IMR-90 (cell line): ENCODE data around the gene TNNT1. TPM values are rescaled to one million over a fixed set of nuclear protein-coding genes. Genes with fewer than 3 reads are reported as not detected.

Source experiments
- ATAC-seq: fragments of 200-7000 bp; cut with Tn5 transposase; 2 replicates; pipeline ENCODE4 v1.9.1; 2020; ENCODE audit warnings: low read depth, mild to moderate bottlenecking, moderate library complexity
- BruUV-seq: library from RNA; stranded (reverse); fragments of 400-500 nt; replicated peaks from 2 replicates; lab custom pipeline; 2021; lab: Mats Ljungman, UMichigan
- CTCF ChIA-PET: fragments of 300-600 bp; formaldehyde crosslinking; extraction: SDS; loops from one replicate; lab custom pipeline; 2021; ENCODE audit warnings: antibody characterized with exemption; lab: Yijun Ruan, JAX
- POLR2A ChIA-PET: fragments of 300-600 bp; sonication (Branson Sonifier 250); formaldehyde crosslinking; loops from one replicate; lab custom pipeline; 2022; ENCODE audit warnings: antibody characterized with exemption; ENCODE audit not compliant: unreplicated experiment; lab: Charles Lee
- DNase-seq: peaks from one replicate; pipeline ENCODE4 v3.0.0; 2013
- H2AFZ ChIP-seq: replicated peaks from 2 replicates; pipeline ENCODE3; 2013; ENCODE audit warnings: low read length, mild to moderate bottlenecking; ENCODE audit not compliant: poor library complexity
- H2AK5ac ChIP-seq: 2 replicates; pipeline ENCODE4 v1.6.1; 2013; ENCODE audit warnings: low read depth, low read length, inconsistent platforms
- H2AK9ac ChIP-seq: replicated peaks from 2 replicates; pipeline ENCODE3; 2013; ENCODE audit warnings: mild to moderate bottlenecking, low read depth, low read length, moderate library complexity; ENCODE audit not compliant: poor library complexity
- H2BK120ac ChIP-seq: 2 replicates; pipeline ENCODE4 v1.6.1; 2013; ENCODE audit warnings: low read depth, low read length, inconsistent platforms
- H2BK15ac ChIP-seq: 3 replicates; pipeline ENCODE4 v1.6.1; 2013; ENCODE audit warnings: low read depth, low read length, inconsistent platforms
- H2BK20ac ChIP-seq: 2 replicates; pipeline ENCODE4 v1.6.1; 2013; ENCODE audit warnings: low read depth, mild to moderate bottlenecking, inconsistent platforms, low read length, moderate library complexity
- H2BK5ac ChIP-seq: 2 replicates; pipeline ENCODE4 v1.6.1; 2013; ENCODE audit warnings: mild to moderate bottlenecking, low read depth, low read length, inconsistent platforms; ENCODE audit not compliant: poor library complexity, severe bottlenecking
- H3K14ac ChIP-seq: replicated peaks from 2 replicates; pipeline ENCODE4 v1.6.1; 2013; ENCODE audit warnings: low read depth, low read length, inconsistent platforms
- H3K18ac ChIP-seq: 2 replicates; pipeline ENCODE4 v1.6.1; 2013; ENCODE audit warnings: low read depth, low read length, control low read depth
- H3K23ac ChIP-seq: 2 replicates; pipeline ENCODE4 v1.6.1; 2013; ENCODE audit warnings: low read depth, low read length, inconsistent platforms
- H3K27ac ChIP-seq: 2 replicates; pipeline ENCODE4 v1.5.1; 2013; ENCODE audit warnings: mild to moderate bottlenecking, control low read depth, low read length; ENCODE audit not compliant: insufficient read depth
- H3K27me3 ChIP-seq: 2 replicates; pipeline ENCODE4 v1.6.1; 2013; ENCODE audit warnings: low read length; ENCODE audit not compliant: control insufficient read depth, insufficient read depth
- H3K36me3 ChIP-seq: 2 replicates; pipeline ENCODE4 v1.6.1; 2013; ENCODE audit warnings: low read length, mixed read lengths; ENCODE audit not compliant: control insufficient read depth, insufficient read depth
- H3K4ac ChIP-seq: 2 replicates; pipeline ENCODE4 v1.6.1; 2013; ENCODE audit warnings: low read depth, low read length, inconsistent platforms
- H3K4me1 ChIP-seq: 2 replicates; pipeline ENCODE4 v1.6.1; 2013; ENCODE audit warnings: low read length, mixed read lengths; ENCODE audit not compliant: control insufficient read depth, insufficient read depth
- H3K4me2 ChIP-seq: 2 replicates; pipeline ENCODE4 v1.6.1; 2013; ENCODE audit warnings: low read depth, mild to moderate bottlenecking, control low read depth, low read length, moderate library complexity
- H3K4me3 ChIP-seq: 2 replicates; pipeline ENCODE4 v1.5.1; 2013; ENCODE audit warnings: low read depth, mild to moderate bottlenecking, control low read depth, low read length, moderate library complexity; ENCODE audit not compliant: insufficient read depth
- H3K56ac ChIP-seq: 2 replicates; pipeline ENCODE4 v1.6.1; 2013; ENCODE audit warnings: low read length, inconsistent platforms; ENCODE audit not compliant: insufficient read depth; ENCODE audit errors: extremely low read depth
- H3K79me1 ChIP-seq, 2 experiments: 2 replicates each; pipeline ENCODE4 v1.6.1; 2013; ENCODE audit warnings: low read length in 2 of 2, inconsistent platforms in 1 of 2, low read depth in 1 of 2
- H3K9ac ChIP-seq: 2 replicates; pipeline ENCODE4 v1.6.1; 2013; ENCODE audit warnings: low read depth, low read length, control low read depth
- H3K9me1 ChIP-seq: 2 replicates; pipeline ENCODE4 v1.6.1; 2013; ENCODE audit warnings: low read length, inconsistent platforms; ENCODE audit not compliant: insufficient read depth
- H3K9me3 ChIP-seq: 2 replicates; pipeline ENCODE4 v1.6.1; 2013; ENCODE audit warnings: low read length; ENCODE audit not compliant: control insufficient read depth, insufficient read depth
- H4K20me1 ChIP-seq: 2 replicates; pipeline ENCODE4 v1.6.1; 2013; ENCODE audit warnings: low read length, inconsistent platforms; ENCODE audit not compliant: insufficient read depth
- H4K5ac ChIP-seq: 2 replicates; pipeline ENCODE4 v1.6.1; 2013; ENCODE audit warnings: mild to moderate bottlenecking, low read depth, low read length, control low read depth
- H4K8ac ChIP-seq, 2 experiments: 2 replicates each; pipeline ENCODE4 v1.6.1; 2013; ENCODE audit warnings: low read depth in 2 of 2, low read length in 2 of 2, control low read depth in 1 of 2, inconsistent platforms in 1 of 2
- H4K91ac ChIP-seq: 2 replicates; pipeline ENCODE4 v1.6.1; 2013; ENCODE audit warnings: low read depth, low read length, inconsistent platforms; ENCODE audit not compliant: insufficient read depth
- BHLHE40 ChIP-seq: fragments of 150-350 bp; IDR thresholded peaks from 2 replicates; pipeline ENCODE4 v1.6.1; 2016; ENCODE audit warnings: mild to moderate bottlenecking, low read depth, low read length
- CEBPB ChIP-seq: IDR thresholded peaks from 2 replicates; pipeline ENCODE4 v1.6.1; 2012; ENCODE audit warnings: low read depth, low read length, improper control_type of control experiment
- CHD1 ChIP-seq: IDR thresholded peaks from 2 replicates; pipeline ENCODE4 v1.6.1; 2012; ENCODE audit warnings: low read depth, low read length, improper control_type of control experiment
- CTCF ChIP-seq: conservative IDR thresholded peaks from 2 replicates; pipeline ENCODE4 v1.5.1; 2012; ENCODE audit warnings: mild to moderate bottlenecking, low read depth, low read length, improper control_type of control experiment
- ELK1 ChIP-seq: fragments of 150-350 bp; IDR thresholded peaks from 2 replicates; pipeline ENCODE4 v1.6.1; 2016; ENCODE audit warnings: low read depth, mild to moderate bottlenecking, low read length, moderate library complexity, borderline replicate concordance
- FOS ChIP-seq: fragments of 150-350 bp; IDR thresholded peaks from 2 replicates; pipeline ENCODE4 v1.6.1; 2016; ENCODE audit warnings: low read depth, low read length
- MAFK ChIP-seq: IDR thresholded peaks from 2 replicates; pipeline ENCODE4 v1.6.1; 2012; ENCODE audit warnings: low read depth, low read length, improper control_type of control experiment
- MAZ ChIP-seq: IDR thresholded peaks from 2 replicates; pipeline ENCODE4 v1.6.1; 2012; ENCODE audit warnings: low read depth, mild to moderate bottlenecking, low read length, improper control_type of control experiment, moderate library complexity, borderline replicate concordance
- MXI1 ChIP-seq: IDR thresholded peaks from 2 replicates; pipeline ENCODE4 v1.6.1; 2012; ENCODE audit warnings: low read depth, mild to moderate bottlenecking, low read length, moderate library complexity, borderline replicate concordance
- NFE2L2 ChIP-seq: fragments of 150-350 bp; IDR thresholded peaks from 2 replicates; pipeline ENCODE4 v1.6.1; 2016; ENCODE audit warnings: low read depth, mild to moderate bottlenecking, low read length
- POLR2A ChIP-seq: IDR thresholded peaks from 2 replicates; pipeline ENCODE4 v1.6.1; 2012; ENCODE audit warnings: mild to moderate bottlenecking, low read depth, low read length
- RAD21 ChIP-seq: IDR thresholded peaks from 2 replicates; pipeline ENCODE4 v1.6.1; 2012; ENCODE audit warnings: low read length, improper control_type of control experiment
- RCOR1 ChIP-seq: IDR thresholded peaks from 2 replicates; pipeline ENCODE4 v1.6.1; 2012; ENCODE audit warnings: mild to moderate bottlenecking, low read length, improper control_type of control experiment; ENCODE audit not compliant: insufficient replicate concordance
- RFX5 ChIP-seq: IDR thresholded peaks from 2 replicates; pipeline ENCODE4 v1.8.0; 2012; ENCODE audit warnings: low read depth, mild to moderate bottlenecking, low read length, moderate library complexity
- SMC3 ChIP-seq: fragments of 150-350 bp; IDR thresholded peaks from 2 replicates; pipeline ENCODE4 v1.6.1; 2016; ENCODE audit warnings: low read depth, mild to moderate bottlenecking, antibody characterized with exemption, low read length, moderate library complexity
- whole genome bisulfite sequencing, 2 experiments: methylation state at CpG; one replicate each; pipeline versions ENCODE4 v1.1.5 to v1.1.7; 2013; ENCODE audit warnings: missing lambda C conversion rate in 2 of 2; ENCODE audit not compliant: insufficient read length in 1 of 2; ENCODE audit errors: extremely low coverage in 2 of 2; 5-methylcytosine and 5-hydroxymethylcytosine counted together
- dilution Hi-C: fragments of 300-500 bp; cut with HindIII; formaldehyde crosslinking; loops from one replicate; pipeline ENCODE4 v1.14.3; 2018; ENCODE audit warnings: low sequenced_read_pairs; ENCODE audit not compliant: unreplicated experiment
- in situ Hi-C: fragments of 300-500 bp; cut with MboI; formaldehyde crosslinking; loops from 3 replicates; pipeline ENCODE4 v1.14.3; 2019; ENCODE audit warnings: low sequenced_read_pairs, inconsistent platforms, mixed read lengths
- intact Hi-C: fragments of 100-400 bp; cut with micrococcal nuclease; formaldehyde crosslinking; loops from 2 replicates; pipeline ENCODE4 v1.10.0; 2022
- polyA plus RNA-seq, 3 experiments: library from polyadenylated mRNA; depleted of rRNA; stranded (reverse); fragments of >200 nt; gene quantifications; 2 replicates each; pipeline ENCODE4 v1.2.3, GENCODE V29; 2012; ENCODE audit warnings: low replicate concordance in 1 of 3
- total RNA-seq: library from RNA; depleted of rRNA; stranded (reverse); fragments of >200 nt; gene quantifications from 2 replicates; pipeline ENCODE4 v1.2.3, GENCODE V29; 2012
- TF ChIP-seq, protein P1 (sequence below): fragments of 150-350 bp; IDR thresholded peaks from 2 replicates; pipeline ENCODE4 v1.6.1; 2017; ENCODE audit warnings: mild to moderate bottlenecking, antibody characterized with exemption, low read length, low read depth

TNNT1 gene
- total and polyA plus RNA-seq, 2 of the 4 experiments (the other 2 are of a cell fraction), result 1.3 to 2.6 TPM

DNA sequence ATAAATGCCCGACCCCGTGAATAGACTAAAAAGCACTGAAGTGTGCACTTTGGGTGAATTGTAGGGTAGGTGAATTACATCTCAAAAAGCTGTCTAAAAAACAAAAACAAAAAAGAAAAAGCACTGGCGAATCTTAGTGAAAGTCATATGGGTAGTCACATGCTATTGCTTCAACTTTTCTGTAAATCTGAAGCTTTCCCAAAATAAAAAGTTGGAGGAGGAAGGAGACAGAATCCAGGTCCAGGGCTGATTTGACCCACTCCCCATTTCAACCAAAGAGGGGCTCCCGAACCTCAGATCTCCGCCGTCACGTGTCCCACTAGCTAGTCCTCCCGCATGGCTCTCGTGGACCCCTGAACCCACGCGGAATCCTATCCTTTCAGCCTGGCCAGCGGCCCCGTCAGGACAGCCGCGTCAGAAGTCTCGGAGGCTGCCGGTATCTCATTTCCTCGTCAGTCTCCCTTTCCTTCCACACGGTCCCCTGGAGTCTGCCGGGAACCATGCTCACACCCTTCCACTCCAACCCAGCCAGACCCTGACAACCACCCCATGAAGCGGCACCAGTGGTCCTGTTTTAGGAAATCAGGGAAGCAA is 37.7 kb downstream of the TNNT1 start:
- ChIA-PET CTCF (no interaction called here), POLR2A (no interaction called here)
- no peak overlapping the region for H4K91ac ChIP-seq
- in situ Hi-C loops (loop anchor here (25.0 kb wide), 1 partner anchor 526 kb away; the partner anchor contains the start of genes CCDC106, ZNF580 and ZNF581), intact Hi-C loops (no loop called here), dilution Hi-C loops (no loop called here)
- DNase-seq (no peak), ATAC-seq (no peak)
- BruUV-seq, result no TSS peak
- H3K4me2 ChIP-seq, result no peak overlapping the region
- H3K79me1 ChIP-seq, result peaks cover 19 to 72% of the 10 kb centered on the region in 2 experiments
- no peaks in the 10 kb centered on the region for H3K9me3 ChIP-seq
- H3K23ac ChIP-seq, result no peak overlapping the region
- no peak overlapping the region for H4K5ac ChIP-seq
- H3K9ac ChIP-seq, result no peak overlapping the region
- H3K9me1 ChIP-seq, result peaks cover 10% of the 10 kb centered on the region
- H3K27me3 ChIP-seq, result no peaks in the 10 kb centered on the region
- no peak overlapping the region for H2BK15ac ChIP-seq
- H3K27ac ChIP-seq, result no peak overlapping the region
- H2AK5ac ChIP-seq, result no peak overlapping the region
- H3K4me3 ChIP-seq, result no peak overlapping the region
- no peak overlapping the region for H2BK5ac ChIP-seq
- no peak overlapping the region for H2BK20ac ChIP-seq
- H4K8ac ChIP-seq, result no peak overlapping the region
- no peak overlapping the region for H2AK9ac ChIP-seq
- H3K4ac ChIP-seq, result no peak overlapping the region
- no peak overlapping the region for H2AFZ ChIP-seq
- peaks cover 74% of the 10 kb centered on the region for H4K20me1 ChIP-seq
- no peak overlapping the region for H2BK120ac ChIP-seq
- H3K36me3 ChIP-seq, result peaks cover 26% of the 10 kb centered on the region
- H3K18ac ChIP-seq, result no peak overlapping the region
- WGBS, 2 experiments, result 93% methylated on average over 8 of the region's 21 CpGs; no CpG with 5 or more reads in 1 of the 2 experiments
- peaks cover 13% of the 10 kb centered on the region for H3K4me1 ChIP-seq
- H3K56ac ChIP-seq, result no peak overlapping the region
- no peak for TF ChIP-seq NFE2L2
- TF ChIP-seq, protein P1, sequence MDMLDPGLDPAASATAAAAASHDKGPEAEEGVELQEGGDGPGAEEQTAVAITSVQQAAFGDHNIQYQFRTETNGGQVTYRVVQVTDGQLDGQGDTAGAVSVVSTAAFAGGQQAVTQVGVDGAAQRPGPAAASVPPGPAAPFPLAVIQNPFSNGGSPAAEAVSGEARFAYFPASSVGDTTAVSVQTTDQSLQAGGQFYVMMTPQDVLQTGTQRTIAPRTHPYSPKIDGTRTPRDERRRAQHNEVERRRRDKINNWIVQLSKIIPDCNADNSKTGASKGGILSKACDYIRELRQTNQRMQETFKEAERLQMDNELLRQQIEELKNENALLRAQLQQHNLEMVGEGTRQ, result no peak
- no peak for TF ChIP-seq MAZ
- no peak for TF ChIP-seq RCOR1
- TF ChIP-seq CEBPB, result no peak
- no peak for TF ChIP-seq POLR2A
- TF ChIP-seq SMC3, result no peak
- no peak for TF ChIP-seq ELK1
- no peak for TF ChIP-seq CTCF
- TF ChIP-seq MXI1, result no peak
- TF ChIP-seq MAFK, result no peak
- TF ChIP-seq BHLHE40, result no peak
- no peak for TF ChIP-seq RAD21
- TF ChIP-seq RFX5, result no peak
- no peak for TF ChIP-seq CHD1
- no peak for TF ChIP-seq FOS
- H3K14ac ChIP-seq, result no peak overlapping the region
